HCT116 (cell line): Measurements from ENCODE around the gene ZNF30. TPM values are rescaled to one million over a fixed set of nuclear protein-coding genes. Genes with fewer than 3 reads are reported as not detected.
"Not testable (repeated sequence)": the region's sequence is repeated elsewhere in the genome, so short reads cannot be mapped to it uniquely, and the experiment has no call there.

Source experiments
- ATAC-seq: fragments of 200-7000 bp; cut with Tn5 transposase; 2 replicates; pipeline ENCODE4 v1.9.1; 2020; ENCODE audit warnings: mild to moderate bottlenecking, moderate library complexity
- BruUV-seq: library from RNA; stranded (reverse); fragments of 400-500 nt; replicated peaks from 2 replicates; lab custom pipeline; 2021; lab: Mats Ljungman, UMichigan
- CTCF ChIA-PET: fragments of 300-600 bp; sonication (Branson Sonifier 250); formaldehyde crosslinking; loops from one replicate; lab custom pipeline; 2021; ENCODE audit warnings: antibody characterized with exemption; lab: Charles Lee
- POLR2A ChIA-PET: fragments of 300-600, 350-600 bp; sonication (Branson Sonifier 250); formaldehyde crosslinking; loops from one replicate; lab custom pipeline; 2021; ENCODE audit warnings: antibody characterized with exemption; lab: Charles Lee
- RAD21 ChIA-PET, 2 experiments: fragments of 300-600 bp; sonication (Branson Sonifier 250); formaldehyde crosslinking; loops; one replicate each; lab custom pipeline; 2023; ENCODE audit warnings: low total read pairs in 2 of 2; ENCODE audit not compliant: uncharacterized antibody in 2 of 2, unreplicated experiment in 2 of 2, low non-redundant PET in 1 of 2; lab: Charles Lee
- DNase-seq: peaks from one replicate; pipeline ENCODE4 v3.0.0-alpha.2; 2010; ENCODE audit warnings: low read depth, low spot score
- H2AFZ ChIP-seq: fragments of 200-600 bp; shearing (Covaris generic), sonication (generic); 2 replicates; pipeline ENCODE4 v1.6.1; 2017; ENCODE audit warnings: low read depth, mixed run types, mixed read lengths, antibody characterized with exemption, low read length; ENCODE audit not compliant: poor library complexity, severe bottlenecking
- H3K27ac ChIP-seq: 2 replicates; pipeline ENCODE4 v1.5.1; 2012; ENCODE audit warnings: low read depth, low read length
- H3K27me3 ChIP-seq: fragments of 200-600 bp; sonication (generic); 2 replicates; pipeline ENCODE4 v1.6.1; 2016; ENCODE audit warnings: mixed run types, low read length, mixed read lengths; ENCODE audit not compliant: insufficient read depth
- H3K36me3 ChIP-seq, 2 experiments: fragments of 200-500 bp in 1 of 2; fragments of 200-600 bp in 1 of 2; sonication (Bioruptor generic) in 1 of 2; sonication (generic) in 1 of 2; 2 replicates each; pipeline versions ENCODE4 v1.5.1 to v1.6.1; 2014 to 2016; ENCODE audit warnings: low read length in 2 of 2, inconsistent platforms in 1 of 2, mixed read lengths in 1 of 2, mixed run types in 1 of 2; ENCODE audit not compliant: insufficient read depth in 2 of 2, control insufficient read depth in 1 of 2
- H3K4me1 ChIP-seq, 2 experiments: fragments of 200-600 bp in 1 of 2; sonication (generic) in 1 of 2; 2 replicates each; pipeline versions ENCODE4 v1.5.1 to v1.6.1; 2012 to 2017; ENCODE audit warnings: low read length in 2 of 2, inconsistent platforms in 1 of 2, mild to moderate bottlenecking in 1 of 2, mixed read lengths in 1 of 2, mixed run types in 1 of 2, moderate library complexity in 1 of 2; ENCODE audit not compliant: insufficient read depth in 2 of 2, control insufficient read depth in 1 of 2
- H3K4me2 ChIP-seq: fragments of 200-600 bp; sonication (generic); 2 replicates; pipeline ENCODE4 v1.6.1; 2017; ENCODE audit warnings: mixed run types, low read length, mixed read lengths
- H3K4me3 ChIP-seq, 2 experiments: fragments of 200-600 bp in 1 of 2; sonication (generic) in 1 of 2; replicated peaks in 1 of 2; 2 replicates each; pipeline ENCODE4 v1.5.1; 2011 to 2016; ENCODE audit warnings: low read length in 2 of 2, control low read depth in 1 of 2, low read depth in 1 of 2, mild to moderate bottlenecking in 1 of 2, mixed read lengths in 1 of 2, mixed run types in 1 of 2
- H3K79me2 ChIP-seq: fragments of 200-600 bp; sonication (generic); 2 replicates; pipeline ENCODE4 v1.6.1; 2017; ENCODE audit warnings: mild to moderate bottlenecking, mixed run types, low read length, moderate library complexity, mixed read lengths; ENCODE audit not compliant: insufficient read depth
- H3K9ac ChIP-seq: fragments of 200-600 bp; sonication (generic); 2 replicates; pipeline ENCODE4 v1.6.1; 2016; ENCODE audit warnings: low read length, mixed read lengths
- H3K9me2 ChIP-seq: fragments of 200-600 bp; sonication (generic), shearing (Covaris generic); 2 replicates; pipeline ENCODE4 v1.6.1; 2017; ENCODE audit warnings: mixed run types, mild to moderate bottlenecking, moderate library complexity; ENCODE audit not compliant: insufficient read depth
- H3K9me3 ChIP-seq, 2 experiments: fragments of 200-500 bp in 1 of 2; fragments of 200-600 bp in 1 of 2; sonication (Bioruptor generic) in 1 of 2; sonication (generic) in 1 of 2; 2 replicates each; pipeline ENCODE4 v1.6.1; 2014 to 2017; ENCODE audit warnings: low read length in 2 of 2, mixed read lengths in 2 of 2, inconsistent platforms in 1 of 2, low read depth in 1 of 2, mild to moderate bottlenecking in 1 of 2, mixed run types in 1 of 2, moderate library complexity in 1 of 2; ENCODE audit not compliant: control insufficient read depth in 1 of 2, insufficient read depth in 1 of 2
- H4K20me1 ChIP-seq: fragments of 200-600 bp; sonication (generic), shearing (Covaris generic); 2 replicates; pipeline ENCODE4 v1.6.1; 2017; ENCODE audit warnings: mixed run types, mild to moderate bottlenecking, moderate library complexity; ENCODE audit not compliant: insufficient read depth
- CBX3 ChIP-seq: IDR thresholded peaks from 2 replicates; pipeline ENCODE4 v1.6.1; 2012; ENCODE audit warnings: low read depth
- CTCF ChIP-seq, 3 experiments: fragments of 200-600 bp in 1 of 3; sonication (generic) in 1 of 3; IDR thresholded peaks in 2 of 3; conservative IDR thresholded peaks in 1 of 3; 2 replicates each; pipeline ENCODE4 v1.5.1; 2012 to 2017; ENCODE audit warnings: low read depth in 2 of 3, low read length in 2 of 3, antibody characterized with exemption in 1 of 3, borderline replicate concordance in 1 of 3, control low read depth in 1 of 3, mild to moderate bottlenecking in 1 of 3, mixed read lengths in 1 of 3, mixed run types in 1 of 3, moderate library complexity in 1 of 3; ENCODE audit not compliant: insufficient read depth in 1 of 3
- EGR1 ChIP-seq: IDR thresholded peaks from 2 replicates; pipeline ENCODE4 v1.6.1; 2012; ENCODE audit warnings: low read depth
- ELF1 ChIP-seq: IDR thresholded peaks from 2 replicates; pipeline ENCODE4 v1.6.1; 2012; ENCODE audit warnings: low read depth, borderline replicate concordance
- EZH2 ChIP-seq: fragments of 200-600 bp; sonication (generic); IDR thresholded peaks from 2 replicates; pipeline ENCODE4 v1.6.1; 2017; ENCODE audit warnings: antibody characterized with exemption, mixed run types
- EZH2phosphoT487 ChIP-seq: fragments of 200-600 bp; IDR thresholded peaks from 2 replicates; pipeline ENCODE4 v1.6.1; 2018; ENCODE audit warnings: antibody characterized with exemption, borderline replicate concordance
- FOSL1 ChIP-seq: IDR thresholded peaks from 2 replicates; pipeline ENCODE4 v1.6.1; 2012; ENCODE audit warnings: low read depth
- JUND ChIP-seq: IDR thresholded peaks from 2 replicates; pipeline ENCODE4 v1.6.1; 2012
- POLR2A ChIP-seq: IDR thresholded peaks from 2 replicates; pipeline ENCODE4 v1.7.0; 2011; ENCODE audit warnings: borderline replicate concordance; ENCODE audit not compliant: insufficient read depth, insufficient read length; ENCODE audit errors: extremely low read depth
- POLR2AphosphoS5 ChIP-seq: IDR thresholded peaks from 2 replicates; pipeline ENCODE4 v1.6.1; 2011; ENCODE audit warnings: mild to moderate bottlenecking, low read depth, low read length, moderate library complexity
- RAD21 ChIP-seq: IDR thresholded peaks from 2 replicates; pipeline ENCODE4 v1.6.1; 2012; ENCODE audit warnings: low read depth, mild to moderate bottlenecking
- SIN3A ChIP-seq: IDR thresholded peaks from 2 replicates; pipeline ENCODE4 v1.6.1; 2012; ENCODE audit warnings: low read depth
- SP1 ChIP-seq: IDR thresholded peaks from 2 replicates; pipeline ENCODE4 v1.6.1; 2012; ENCODE audit warnings: low read depth
- SRF ChIP-seq: IDR thresholded peaks from 2 replicates; pipeline ENCODE4 v1.6.1; 2012; ENCODE audit warnings: low read depth
- TCF7L2 ChIP-seq: IDR thresholded peaks from 2 replicates; pipeline ENCODE4 v1.7.0; 2011; ENCODE audit warnings: borderline replicate concordance, inconsistent platforms; ENCODE audit not compliant: insufficient read depth, insufficient read length; ENCODE audit errors: extremely low read depth
- ZBTB33 ChIP-seq: IDR thresholded peaks from 2 replicates; pipeline ENCODE4 v1.6.1; 2011; ENCODE audit warnings: mild to moderate bottlenecking, low read length, moderate library complexity; ENCODE audit not compliant: insufficient replicate concordance; ENCODE audit errors: extremely low read depth
- ZFX ChIP-seq: fragments of 450-650 bp; IDR thresholded peaks from 2 replicates; pipeline ENCODE4 v1.6.1; 2017
- ZNF274 ChIP-seq: fragments of 200-500 bp; sonication (Bioruptor generic); IDR thresholded peaks from 2 replicates; pipeline ENCODE4 v1.6.1; 2014; ENCODE audit warnings: mild to moderate bottlenecking, low read depth, low read length, inconsistent platforms
- intact Hi-C: fragments of 100-400 bp; cut with micrococcal nuclease; formaldehyde crosslinking; loops from 2 replicates; pipeline ENCODE4 v1.10.0; 2022
- total RNA-seq: library from RNA; stranded (reverse); gene quantifications from one replicate; pipeline ENCODE4 v1.2.1, GENCODE V29; 2021; ENCODE audit not compliant: unreplicated experiment
- TF ChIP-seq, protein P1 (sequence below): IDR thresholded peaks from 2 replicates; pipeline ENCODE4 v1.6.1; 2012
- TF ChIP-seq, protein P2 (sequence below): IDR thresholded peaks from 2 replicates; pipeline ENCODE4 v1.6.1; 2012

ZNF30 gene
- total RNA-seq, 1 experiment from 2014 or later, result 4.1 TPM

DNA sequence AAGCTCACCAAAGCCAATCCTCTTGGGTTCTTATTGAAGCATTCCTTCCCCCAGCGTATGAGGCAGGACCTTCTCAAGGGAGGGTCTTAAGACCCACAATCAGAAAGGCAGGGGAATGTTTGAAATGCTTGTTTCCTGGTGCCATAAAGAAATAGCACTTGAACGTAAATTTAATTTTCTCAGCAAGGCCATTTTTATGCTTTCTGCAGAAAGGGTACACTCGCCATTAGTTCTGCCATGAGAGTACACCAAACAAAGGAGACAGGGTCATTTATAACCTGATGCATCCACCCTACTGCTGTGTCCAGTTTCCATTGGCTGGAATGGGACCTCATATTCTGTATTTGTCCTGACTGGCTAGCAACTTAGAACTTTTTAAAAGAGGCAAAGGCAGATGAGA lies 9.6 kb upstream of the ZNF30 start:
- H2AFZ ChIP-seq, ATAC-seq, BruUV-seq, intact Hi-C loops, H3K27me3 ChIP-seq, H3K36me3 ChIP-seq, H3K4me2 ChIP-seq, H3K9me2 ChIP-seq, H3K79me2 ChIP-seq, H3K9ac ChIP-seq, RAD21 ChIA-PET, H3K4me3 ChIP-seq, H4K20me1 ChIP-seq, POLR2A ChIA-PET, H3K4me1 ChIP-seq, H3K27ac ChIP-seq, CTCF ChIA-PET, DNase-seq: not testable (repeated sequence)
- H3K9me3 ChIP-seq, result peaks cover 8 to 14% of the 10 kb centered on the region in 2 experiments; a peak in 3 of 4 replicates

DNA sequence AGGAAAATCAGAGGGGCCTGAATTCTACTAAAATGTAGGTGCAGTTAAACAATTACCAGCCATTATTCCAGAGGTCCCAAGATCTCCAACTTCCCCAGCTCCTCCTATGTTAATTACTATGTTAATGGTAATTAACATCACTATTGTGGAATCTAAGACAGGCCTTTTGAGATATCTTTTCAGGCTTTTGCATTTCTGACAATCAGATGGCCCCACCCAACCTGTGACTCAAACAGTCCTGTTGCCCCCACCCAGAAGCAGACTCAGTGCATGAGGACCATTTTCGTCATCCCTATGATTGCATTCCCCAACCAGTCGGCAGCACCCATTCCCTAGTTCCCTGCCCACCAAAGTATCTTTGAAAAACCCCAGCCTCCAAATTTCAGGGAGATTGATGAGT lies 8.5 kb upstream of the ZNF30 start:
- Histone ChIP-seq H3K36me3 (no peaks in the 10 kb centered on the region), H3K27me3 (no peaks in the 10 kb centered on the region), H3K9me3 (peaks cover 8 to 14% of the 10 kb centered on the region in 2 experiments; a peak in 3 of 4 replicates), H3K79me2 (no peaks in the 10 kb centered on the region), H3K4me1 (no peaks in the 10 kb centered on the region), H4K20me1 (no peaks in the 10 kb centered on the region), H3K9me2 (no peaks in the 10 kb centered on the region), H3K27ac (no peak overlapping the region), H3K4me3 (no peak overlapping the region), H3K9ac (no peak overlapping the region), H3K4me2 (no peak overlapping the region), H2AFZ (no peak overlapping the region)
- ChIA-PET POLR2A (no interaction called here), RAD21 (no interaction called here), CTCF (no interaction called here)
- intact Hi-C loops, result no loop called here
- ATAC-seq (no peak), DNase-seq (no peak)
- BruUV-seq, result no TSS peak
- TF ChIP-seq TCF7L2, result no peak
- TF ChIP-seq, protein P1, sequence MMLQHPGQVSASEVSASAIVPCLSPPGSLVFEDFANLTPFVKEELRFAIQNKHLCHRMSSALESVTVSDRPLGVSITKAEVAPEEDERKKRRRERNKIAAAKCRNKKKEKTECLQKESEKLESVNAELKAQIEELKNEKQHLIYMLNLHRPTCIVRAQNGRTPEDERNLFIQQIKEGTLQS, result no peak
- no peak for TF ChIP-seq EZH2
- TF ChIP-seq EZH2phosphoT487, result no peak
- TF ChIP-seq CTCF (IDR thresholded peaks at IDR 0.05 in 2 of 3, conservative IDR thresholded peaks at IDR 0.05 in 1 of 3; ENCODE audit: borderline replicate concordance in 1 of 3, insufficient read depth in 1 of 3, low read depth in 2 of 3, low read length in 2 of 3), result no peak
- TF ChIP-seq ELF1, result no peak
- TF ChIP-seq POLR2AphosphoS5, result no peak
- TF ChIP-seq EGR1, result no peak
- TF ChIP-seq SIN3A, result no peak
- no peak for TF ChIP-seq JUND
- no peak for TF ChIP-seq ZNF274
- TF ChIP-seq, protein P2, sequence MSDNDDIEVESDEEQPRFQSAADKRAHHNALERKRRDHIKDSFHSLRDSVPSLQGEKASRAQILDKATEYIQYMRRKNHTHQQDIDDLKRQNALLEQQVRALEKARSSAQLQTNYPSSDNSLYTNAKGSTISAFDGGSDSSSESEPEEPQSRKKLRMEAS, result no peak
- TF ChIP-seq CBX3, result no peak
- no peak for TF ChIP-seq ZBTB33
- TF ChIP-seq SRF, result no peak
- TF ChIP-seq RAD21, result no peak
- no peak for TF ChIP-seq ZFX
- TF ChIP-seq POLR2A, result no peak
- no peak for TF ChIP-seq FOSL1
- TF ChIP-seq SP1, result no peak
